DOHH2 (cell line): ENCODE results near the gene MYOC.

Experiments used
- H3F3A ChIP-seq: fragments of 200-600 bp; sonication (generic), shearing (Covaris generic); 2 replicates; pipeline ENCODE4 v1.6.0; 2016; ENCODE audit warnings: antibody characterized with exemption, mild to moderate bottlenecking; ENCODE audit not compliant: control insufficient read depth, insufficient read depth
- H3K27ac ChIP-seq: fragments of 200-600 bp; sonication (generic); 2 replicates; pipeline ENCODE4 v1.5.1; 2014; ENCODE audit warnings: low read depth, mild to moderate bottlenecking, low read length, moderate library complexity
- H3K27me3 ChIP-seq: fragments of 200-600 bp; sonication (generic); 2 replicates; pipeline ENCODE4 v1.6.1; 2014; ENCODE audit warnings: mild to moderate bottlenecking, low read length, mixed read lengths; ENCODE audit not compliant: control insufficient read depth
- H3K36me3 ChIP-seq: fragments of 200-600 bp; sonication (generic); 2 replicates; pipeline ENCODE4 v1.6.1; 2014; ENCODE audit warnings: mild to moderate bottlenecking, low read length, moderate library complexity, mixed read lengths; ENCODE audit not compliant: control insufficient read depth
- H3K4me1 ChIP-seq: fragments of 200-600 bp; sonication (generic); 2 replicates; pipeline ENCODE4 v1.6.1; 2014; ENCODE audit warnings: mild to moderate bottlenecking, low read length, mixed read lengths; ENCODE audit not compliant: control insufficient read depth
- H3K4me2 ChIP-seq: fragments of 200-600 bp; sonication (generic); 2 replicates; pipeline ENCODE4 v1.6.0; 2014; ENCODE audit warnings: mild to moderate bottlenecking, low read length, moderate library complexity
- H3K4me3 ChIP-seq: fragments of 200-600 bp; sonication (generic); 2 replicates; pipeline ENCODE4 v1.5.1; 2014; ENCODE audit warnings: mild to moderate bottlenecking, low read length, mixed read lengths
- H3K79me2 ChIP-seq: fragments of 200-600 bp; sonication (generic); 2 replicates; pipeline ENCODE4 v1.6.1; 2014; ENCODE audit warnings: mild to moderate bottlenecking, low read length, mixed read lengths; ENCODE audit not compliant: control insufficient read depth
- H3K9me2 ChIP-seq: fragments of 200-600 bp; sonication (generic); replicated peaks from 2 replicates; pipeline ENCODE4 v1.6.1; 2014; ENCODE audit warnings: mild to moderate bottlenecking, low read length, mixed read lengths; ENCODE audit not compliant: control insufficient read depth
- H3K9me3 ChIP-seq: fragments of 200-600 bp; sonication (generic); 2 replicates; pipeline ENCODE4 v1.6.1; 2014; ENCODE audit warnings: antibody characterized with exemption, low read length, mixed read lengths; ENCODE audit not compliant: control insufficient read depth, insufficient read depth
- H4K20me1 ChIP-seq: fragments of 200-600 bp; sonication (generic); 2 replicates; pipeline ENCODE4 v1.6.0; 2014; ENCODE audit warnings: low read depth, mild to moderate bottlenecking, antibody characterized with exemption, low read length, moderate library complexity; ENCODE audit not compliant: control insufficient read depth, insufficient read depth
- CTCF ChIP-seq: fragments of 200-600 bp; sonication (generic); IDR thresholded peaks from one replicate; pipeline ENCODE4 v1.5.1; 2014; ENCODE audit warnings: antibody characterized with exemption, mild to moderate bottlenecking, low read depth, low read length; ENCODE audit not compliant: poor library complexity, severe bottlenecking
- EZH2phosphoT487 ChIP-seq: fragments of 200-600 bp; sonication (generic); IDR thresholded peaks from 2 replicates; pipeline ENCODE4 v1.6.1; 2017; ENCODE audit warnings: borderline replicate concordance, mild to moderate bottlenecking, antibody characterized with exemption, low read length, moderate library complexity, mixed read lengths

Gene MYOC

GRCh38 chr1:171664976-171665375, 12.5 kb upstream of the MYOC start:
- no peak for TF ChIP-seq EZH2phosphoT487
- TF ChIP-seq CTCF: no peak
- Histone ChIP-seq H3K79me2 (no peaks in the 10 kb centered on the region), H3K4me3 (no peak overlapping the region), H4K20me1 (no peaks in the 10 kb centered on the region), H3K9me3 (no peaks in the 10 kb centered on the region), H3K9me2 (no peaks in the 10 kb centered on the region), H3K4me1 (no peaks in the 10 kb centered on the region), H3K27me3 (peaks cover 10% of the 10 kb centered on the region), H3K4me2 (no peak overlapping the region), H3K36me3 (no peaks in the 10 kb centered on the region), H3K27ac (no peak overlapping the region), H3F3A (no peaks in the 10 kb centered on the region)

- H3K9me2 ChIP-seq: no peaks in the 10 kb centered on the region
- H3K4me1 ChIP-seq: no peaks in the 10 kb centered on the region
- peaks cover 10% of the 10 kb centered on the region for H3K27me3 ChIP-seq
Observed at GRCh38 chr1:171663854-171664575, 11.5 kb upstream of the MYOC start.

GRCh38 chr1:171663036-171663853, 10.8 kb upstream of the MYOC start:
- Histone ChIP-seq H3K4me2 (no peak overlapping the region), H3K9me3 (no peaks in the 10 kb centered on the region), H3F3A (no peaks in the 10 kb centered on the region), H4K20me1 (no peaks in the 10 kb centered on the region), H3K4me3 (no peak overlapping the region), H3K9me2 (no peaks in the 10 kb centered on the region), H3K4me1 (no peaks in the 10 kb centered on the region), H3K36me3 (no peaks in the 10 kb centered on the region), H3K27me3 (peaks cover 10% of the 10 kb centered on the region), H3K27ac (no peak overlapping the region), H3K79me2 (no peaks in the 10 kb centered on the region)
- TF ChIP-seq CTCF: no peak
- no peak for TF ChIP-seq EZH2phosphoT487

More at GRCh38 chr1:171663854-171664575, 11.5 kb upstream of the MYOC start:
- no peaks in the 10 kb centered on the region for H3F3A ChIP-seq
- no peaks in the 10 kb centered on the region for H3K79me2 ChIP-seq
- TF ChIP-seq CTCF (no peak), EZH2phosphoT487 (no peak)
- H3K4me2 ChIP-seq: no peak overlapping the region
- no peak overlapping the region for H3K27ac ChIP-seq
- no peak overlapping the region for H3K4me3 ChIP-seq
- H3K36me3 ChIP-seq: no peaks in the 10 kb centered on the region
- no peaks in the 10 kb centered on the region for H4K20me1 ChIP-seq
- H3K9me3 ChIP-seq: no peaks in the 10 kb centered on the region
